MM.1S (cell line): ENCODE results near the gene FKBP1A.

Experiments
- CTCF ChIP-seq: fragments of 300-600 bp; sonication (generic); IDR thresholded peaks from 2 replicates; pipeline ENCODE4 v1.5.1; 2016; ENCODE audit warnings: antibody characterized with exemption, low read length, mixed read lengths
- EZH2 ChIP-seq: fragments of 300-600 bp; sonication (generic); optimal IDR thresholded peaks from 2 replicates; pipeline ENCODE3; 2017; ENCODE audit warnings: low read depth, mild to moderate bottlenecking, antibody characterized with exemption, low read length, mixed read lengths

- TF ChIP-seq CTCF (no peak), EZH2 (no peak)
Measured at GRCh38 chr20:1364106-1364505, 28.7 kb downstream of the FKBP1A start.
